Measurements from ENCODE around the gene SOCS4. TPM values are rescaled to one million over a fixed set of nuclear protein-coding genes. Genes with fewer than 3 reads are reported as not detected.

The SOCS4 gene
- total and polyA plus RNA-seq, 2 experiments from 2014 or later = 17.7 to 24.9 TPM

DNA sequence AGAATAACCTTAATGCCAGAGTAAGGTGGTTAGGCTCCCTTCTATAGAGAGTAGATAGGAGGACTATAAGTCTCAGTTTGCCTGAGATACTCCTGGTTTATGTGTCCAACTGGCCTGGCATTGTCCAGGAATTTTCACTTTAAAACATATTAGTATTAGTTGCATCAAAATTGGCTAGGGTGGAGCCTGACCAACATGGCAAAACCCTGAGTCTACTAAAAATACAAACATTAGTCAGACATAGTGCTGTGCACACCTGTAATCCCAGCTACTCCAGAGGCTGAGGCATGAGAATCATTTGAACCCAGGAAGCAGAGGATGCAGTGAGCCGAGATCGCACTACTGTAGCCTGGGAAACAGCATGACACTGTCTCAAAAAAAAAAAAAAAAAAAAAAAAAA is 12.0 kb upstream of the SOCS4 start (continued):
- TF ChIP-seq, protein P1, sequence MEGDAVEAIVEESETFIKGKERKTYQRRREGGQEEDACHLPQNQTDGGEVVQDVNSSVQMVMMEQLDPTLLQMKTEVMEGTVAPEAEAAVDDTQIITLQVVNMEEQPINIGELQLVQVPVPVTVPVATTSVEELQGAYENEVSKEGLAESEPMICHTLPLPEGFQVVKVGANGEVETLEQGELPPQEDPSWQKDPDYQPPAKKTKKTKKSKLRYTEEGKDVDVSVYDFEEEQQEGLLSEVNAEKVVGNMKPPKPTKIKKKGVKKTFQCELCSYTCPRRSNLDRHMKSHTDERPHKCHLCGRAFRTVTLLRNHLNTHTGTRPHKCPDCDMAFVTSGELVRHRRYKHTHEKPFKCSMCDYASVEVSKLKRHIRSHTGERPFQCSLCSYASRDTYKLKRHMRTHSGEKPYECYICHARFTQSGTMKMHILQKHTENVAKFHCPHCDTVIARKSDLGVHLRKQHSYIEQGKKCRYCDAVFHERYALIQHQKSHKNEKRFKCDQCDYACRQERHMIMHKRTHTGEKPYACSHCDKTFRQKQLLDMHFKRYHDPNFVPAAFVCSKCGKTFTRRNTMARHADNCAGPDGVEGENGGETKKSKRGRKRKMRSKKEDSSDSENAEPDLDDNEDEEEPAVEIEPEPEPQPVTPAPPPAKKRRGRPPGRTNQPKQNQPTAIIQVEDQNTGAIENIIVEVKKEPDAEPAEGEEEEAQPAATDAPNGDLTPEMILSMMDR (conservative IDR thresholded peaks at IDR 0.05; ENCODE audit: low read depth in 2 of 2) = no peak
- no peak for TF ChIP-seq EZH2phosphoT487 (IDR thresholded peaks at IDR 0.05; ENCODE audit: unreplicated experiment)
- no peak for TF ChIP-seq POLR2AphosphoS5 (IDR thresholded peaks at IDR 0.05; ENCODE audit: low read depth)
- no peak for TF ChIP-seq ETS1 (IDR thresholded peaks at IDR 0.05)

DNA sequence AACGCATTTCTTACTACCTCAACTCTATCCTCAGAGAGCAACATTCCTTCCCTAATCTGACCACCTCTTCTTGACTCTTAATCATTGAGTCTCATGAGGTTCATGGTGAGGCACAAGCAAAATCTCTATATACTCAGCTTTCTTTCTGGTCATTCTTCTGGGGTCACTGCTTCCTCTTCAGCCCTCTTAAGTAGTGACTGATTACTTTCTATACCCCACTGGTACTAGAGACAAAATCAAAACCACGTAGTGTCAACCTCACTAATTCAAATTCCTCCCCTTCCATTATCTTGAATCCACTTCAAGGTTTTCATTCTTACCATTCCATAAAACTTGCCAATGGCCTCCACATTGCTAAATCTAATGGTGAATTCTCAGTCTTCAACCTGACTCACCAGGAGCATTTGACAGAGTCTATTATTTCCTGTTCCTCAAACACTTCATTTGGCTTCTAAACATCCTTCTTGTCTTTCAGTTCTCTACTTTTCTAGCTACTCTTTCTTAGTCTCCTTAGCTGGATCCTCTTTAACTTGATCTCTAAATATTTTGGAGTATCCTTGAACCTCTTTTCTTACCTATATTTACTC is 7.0 kb upstream of the SOCS4 start:
- Histone ChIP-seq H3K4me2 (no peak overlapping the region), H3K4me3 (no peak overlapping the region), H3F3A (replicated peaks; ENCODE audit: low read depth) (no peaks in the 10 kb centered on the region), H3K79me2 (replicated peaks; ENCODE audit: insufficient read depth) (peaks cover 95% of the 10 kb centered on the region), H3K27ac (ENCODE audit: low read depth) (no peak overlapping the region), H3K9me2 (ENCODE audit: insufficient read depth) (no peaks in the 10 kb centered on the region), H3K36me3 (ENCODE audit: insufficient read depth) (peaks cover 6% of the 10 kb centered on the region; the same call in 1 of the 2 replicates), H3K4me1 (ENCODE audit: insufficient read depth) (peaks cover 8% of the 10 kb centered on the region), H2AFZ (no peak overlapping the region), H4K20me1 (replicated peaks; ENCODE audit: insufficient read depth) (peaks cover 40% of the 10 kb centered on the region), H3K27me3 (ENCODE audit: insufficient read depth) (no peaks in the 10 kb centered on the region)
- Mint-ChIP-seq H3K27me3 (ENCODE audit: insufficient read depth, low read depth, poor library complexity) (peaks cover 2% of the 10 kb centered on the region), H3K9me3 (no peaks in the 10 kb centered on the region; the same call in 2 of the 3 replicates), H3K27ac (no peak overlapping the region; the same call in 1 of the 2 replicates), H3K36me3 (ENCODE audit: low read depth) (peaks cover 49% of the 10 kb centered on the region), H3K4me3 (no peak overlapping the region), H3K4me1 (peaks cover 5% of the 10 kb centered on the region)
- DNase-seq (ENCODE audit: low spot score) = no peak
- no peak for ATAC-seq
- TF ChIP-seq, protein P2, sequence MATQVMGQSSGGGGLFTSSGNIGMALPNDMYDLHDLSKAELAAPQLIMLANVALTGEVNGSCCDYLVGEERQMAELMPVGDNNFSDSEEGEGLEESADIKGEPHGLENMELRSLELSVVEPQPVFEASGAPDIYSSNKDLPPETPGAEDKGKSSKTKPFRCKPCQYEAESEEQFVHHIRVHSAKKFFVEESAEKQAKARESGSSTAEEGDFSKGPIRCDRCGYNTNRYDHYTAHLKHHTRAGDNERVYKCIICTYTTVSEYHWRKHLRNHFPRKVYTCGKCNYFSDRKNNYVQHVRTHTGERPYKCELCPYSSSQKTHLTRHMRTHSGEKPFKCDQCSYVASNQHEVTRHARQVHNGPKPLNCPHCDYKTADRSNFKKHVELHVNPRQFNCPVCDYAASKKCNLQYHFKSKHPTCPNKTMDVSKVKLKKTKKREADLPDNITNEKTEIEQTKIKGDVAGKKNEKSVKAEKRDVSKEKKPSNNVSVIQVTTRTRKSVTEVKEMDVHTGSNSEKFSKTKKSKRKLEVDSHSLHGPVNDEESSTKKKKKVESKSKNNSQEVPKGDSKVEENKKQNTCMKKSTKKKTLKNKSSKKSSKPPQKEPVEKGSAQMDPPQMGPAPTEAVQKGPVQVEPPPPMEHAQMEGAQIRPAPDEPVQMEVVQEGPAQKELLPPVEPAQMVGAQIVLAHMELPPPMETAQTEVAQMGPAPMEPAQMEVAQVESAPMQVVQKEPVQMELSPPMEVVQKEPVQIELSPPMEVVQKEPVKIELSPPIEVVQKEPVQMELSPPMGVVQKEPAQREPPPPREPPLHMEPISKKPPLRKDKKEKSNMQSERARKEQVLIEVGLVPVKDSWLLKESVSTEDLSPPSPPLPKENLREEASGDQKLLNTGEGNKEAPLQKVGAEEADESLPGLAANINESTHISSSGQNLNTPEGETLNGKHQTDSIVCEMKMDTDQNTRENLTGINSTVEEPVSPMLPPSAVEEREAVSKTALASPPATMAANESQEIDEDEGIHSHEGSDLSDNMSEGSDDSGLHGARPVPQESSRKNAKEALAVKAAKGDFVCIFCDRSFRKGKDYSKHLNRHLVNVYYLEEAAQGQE (IDR thresholded peaks at IDR 0.05; ENCODE audit: unreplicated experiment) = no peak
- no peak for TF ChIP-seq ZNF331 (CRISPR knock-in tag; IDR thresholded peaks at IDR 0.05; ENCODE audit: low read depth)
- TF ChIP-seq ETS1 (IDR thresholded peaks at IDR 0.05) = no peak
- TF ChIP-seq CREB1 (CRISPR knock-in tag; IDR thresholded peaks at IDR 0.05; ENCODE audit: low read depth) = no peak
- no peak for TF ChIP-seq EZH2phosphoT487 (IDR thresholded peaks at IDR 0.05; ENCODE audit: unreplicated experiment)
- no peak for TF ChIP-seq NANOG (IDR thresholded peaks at IDR 0.05; ENCODE audit: borderline replicate concordance)
- TF ChIP-seq EZH2 (IDR thresholded peaks at IDR 0.05; ENCODE audit: low read depth, unreplicated experiment) = no peak
- no peak for TF ChIP-seq ZNF114 (CRISPR knock-in tag; IDR thresholded peaks at IDR 0.05)
- TF ChIP-seq STAT1 (IDR thresholded peaks at IDR 0.05; ENCODE audit: unreplicated experiment) = no peak
- TF ChIP-seq, protein P1 (conservative IDR thresholded peaks at IDR 0.05; ENCODE audit: low read depth in 2 of 2) = no peak

All from GM23338 (cell line).